NCI-H2107 (cell line): ENCODE data around the gene SFI1.

Experiments used
- DNase-seq: peaks from one replicate; lab custom pipeline; 2025; lab: John Stamatoyannopoulos, UW

SFI1 gene

GRCh38 chr22:31618471-31619176 lies 122.3 kb downstream of the SFI1 start:
- no peak for DNase-seq

- no peak for DNase-seq
Observed at GRCh38 chr22:31619611-31620300, 123.4 kb downstream of the SFI1 start.

- DNase-seq, result no peak
Observed at GRCh38 chr22:31620756-31621480, 124.6 kb downstream of the SFI1 start.

- DNase-seq, result no peak
Observed at GRCh38 chr22:31621507-31622124, 125.3 kb downstream of the SFI1 start.

GRCh38 chr22:31622980-31623379 lies 126.6 kb downstream of the SFI1 start:
- no peak for DNase-seq

- no peak for DNase-seq
Observed at GRCh38 chr22:31623592-31624304, 127.4 kb downstream of the SFI1 start.

- DNase-seq, result no peak
Observed at GRCh38 chr22:31625257-31625640, 128.9 kb downstream of the SFI1 start.

- DNase-seq, result no peak
Observed at GRCh38 chr22:31625661-31626426, 129.5 kb downstream of the SFI1 start.

- no peak for DNase-seq
Observed at GRCh38 chr22:31626427-31627150, 130.3 kb downstream of the SFI1 start.

GRCh38 chr22:31627223-31627731 lies 130.9 kb downstream of the SFI1 start:
- no peak for DNase-seq

GRCh38 chr22:31628362-31628761 lies 132.0 kb downstream of the SFI1 start:
- DNase-seq, result no peak

GRCh38 chr22:31628969-31629708 lies 132.8 kb downstream of the SFI1 start:
- no peak for DNase-seq

- DNase-seq, result no peak
Observed at GRCh38 chr22:31629741-31630184, 133.4 kb downstream of the SFI1 start.

GRCh38 chr22:31630331-31631329 lies 134.3 kb downstream of the SFI1 start:
- DNase-seq, result no peak

- DNase-seq, result no peak
Observed at GRCh38 chr22:31631436-31631835, 135.1 kb downstream of the SFI1 start.

- DNase-seq, result no peak
Observed at GRCh38 chr22:31635638-31636306, 139.4 kb downstream of the SFI1 start.

GRCh38 chr22:31637447-31637890 lies 141.1 kb downstream of the SFI1 start:
- DNase-seq, result no peak
